Calu3 (cell line): Measurements from ENCODE around the gene MINDY1. TPM values are rescaled to one million over a fixed set of nuclear protein-coding genes. Genes with fewer than 3 reads are reported as not detected.

Experiments
- BruUV-seq: library from RNA; stranded (reverse); fragments of 400-500 nt; replicated peaks from 2 replicates; lab custom pipeline; 2021; lab: Mats Ljungman, UMichigan
- CTCF ChIA-PET: fragments of 300-600 bp; sonication (Branson Sonifier 250); formaldehyde crosslinking; loops from one replicate; lab custom pipeline; 2022; ENCODE audit warnings: antibody characterized with exemption; lab: Charles Lee
- DNase-seq: peaks from one replicate; pipeline ENCODE4 v3.0.0; 2022
- H3K27ac Mint-ChIP-seq: one replicate; pipeline ENCODE4 v1.8.0; 2022; ENCODE audit warnings: mixed read lengths; ENCODE audit not compliant: unreplicated experiment
- H3K27me3 Mint-ChIP-seq: one replicate; pipeline ENCODE4 v1.8.0; 2022; ENCODE audit warnings: mixed read lengths; ENCODE audit not compliant: unreplicated experiment
- H3K36me3 Mint-ChIP-seq: one replicate; pipeline ENCODE4 v1.8.0; 2022; ENCODE audit warnings: mild to moderate bottlenecking, moderate library complexity, mixed read lengths; ENCODE audit not compliant: insufficient read depth, unreplicated experiment
- H3K4me1 Mint-ChIP-seq: one replicate; pipeline ENCODE4 v1.8.0; 2022; ENCODE audit warnings: mild to moderate bottlenecking, low read depth, mixed read lengths; ENCODE audit not compliant: unreplicated experiment
- H3K4me3 Mint-ChIP-seq: one replicate; pipeline ENCODE4 v1.8.0; 2022; ENCODE audit warnings: mild to moderate bottlenecking, low read depth, moderate library complexity, mixed read lengths; ENCODE audit not compliant: unreplicated experiment
- H3K9me3 Mint-ChIP-seq: one replicate; pipeline ENCODE4 v1.8.0; 2022; ENCODE audit warnings: low read depth, mixed read lengths; ENCODE audit not compliant: unreplicated experiment
- intact Hi-C: fragments of 100-400 bp; cut with micrococcal nuclease; formaldehyde crosslinking; loops from one replicate; pipeline ENCODE4 v1.10.0; 2022; ENCODE audit not compliant: unreplicated experiment
- total RNA-seq: library from RNA; stranded (reverse); gene quantifications from 2 replicates; pipeline ENCODE4 v1.2.3, GENCODE V29; 2022
- TF ChIP-seq, protein P1 (sequence below): fragments of 200-600 bp; IDR thresholded peaks from one replicate; pipeline ENCODE4 v1.8.0; 2022; ENCODE audit warnings: antibody characterized with exemption; ENCODE audit not compliant: unreplicated experiment

MINDY1 gene
- total RNA-seq, 1 experiment from 2014 or later = 17.6 TPM

DNA sequence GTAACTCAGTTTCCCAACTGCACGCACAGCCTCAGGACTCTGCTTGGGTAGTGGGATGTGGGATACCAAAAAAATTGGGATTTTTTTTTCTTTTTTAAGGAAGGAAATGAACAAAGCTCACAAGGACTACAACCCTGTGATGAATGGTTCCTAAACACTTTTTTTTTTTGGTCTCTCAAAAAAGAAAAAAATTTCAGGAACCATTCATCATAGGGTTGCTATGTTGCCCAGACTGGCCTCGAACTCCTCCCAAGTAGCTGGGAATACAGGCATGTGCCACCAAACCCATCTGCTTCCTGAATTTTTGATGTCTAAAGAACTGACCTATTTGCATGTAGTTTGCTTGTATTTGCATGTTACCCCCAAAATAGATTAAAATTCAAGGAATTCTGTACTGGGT lies 6.8 kb downstream of the MINDY1 start:
- intact Hi-C loops = no loop called here
- peaks cover 11% of the 10 kb centered on the region for H3K36me3 Mint-ChIP-seq
- H3K27me3 Mint-ChIP-seq = no peaks in the 10 kb centered on the region
- CTCF ChIA-PET = no interaction called here
- H3K4me3 Mint-ChIP-seq = no peak overlapping the region
- TF ChIP-seq, protein P1, sequence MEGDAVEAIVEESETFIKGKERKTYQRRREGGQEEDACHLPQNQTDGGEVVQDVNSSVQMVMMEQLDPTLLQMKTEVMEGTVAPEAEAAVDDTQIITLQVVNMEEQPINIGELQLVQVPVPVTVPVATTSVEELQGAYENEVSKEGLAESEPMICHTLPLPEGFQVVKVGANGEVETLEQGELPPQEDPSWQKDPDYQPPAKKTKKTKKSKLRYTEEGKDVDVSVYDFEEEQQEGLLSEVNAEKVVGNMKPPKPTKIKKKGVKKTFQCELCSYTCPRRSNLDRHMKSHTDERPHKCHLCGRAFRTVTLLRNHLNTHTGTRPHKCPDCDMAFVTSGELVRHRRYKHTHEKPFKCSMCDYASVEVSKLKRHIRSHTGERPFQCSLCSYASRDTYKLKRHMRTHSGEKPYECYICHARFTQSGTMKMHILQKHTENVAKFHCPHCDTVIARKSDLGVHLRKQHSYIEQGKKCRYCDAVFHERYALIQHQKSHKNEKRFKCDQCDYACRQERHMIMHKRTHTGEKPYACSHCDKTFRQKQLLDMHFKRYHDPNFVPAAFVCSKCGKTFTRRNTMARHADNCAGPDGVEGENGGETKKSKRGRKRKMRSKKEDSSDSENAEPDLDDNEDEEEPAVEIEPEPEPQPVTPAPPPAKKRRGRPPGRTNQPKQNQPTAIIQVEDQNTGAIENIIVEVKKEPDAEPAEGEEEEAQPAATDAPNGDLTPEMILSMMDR = no peak
- DNase-seq = no peak
- no peak overlapping the region for H3K27ac Mint-ChIP-seq
- H3K4me1 Mint-ChIP-seq = no peaks in the 10 kb centered on the region
- BruUV-seq = no TSS peak
- H3K9me3 Mint-ChIP-seq = no peaks in the 10 kb centered on the region

DNA sequence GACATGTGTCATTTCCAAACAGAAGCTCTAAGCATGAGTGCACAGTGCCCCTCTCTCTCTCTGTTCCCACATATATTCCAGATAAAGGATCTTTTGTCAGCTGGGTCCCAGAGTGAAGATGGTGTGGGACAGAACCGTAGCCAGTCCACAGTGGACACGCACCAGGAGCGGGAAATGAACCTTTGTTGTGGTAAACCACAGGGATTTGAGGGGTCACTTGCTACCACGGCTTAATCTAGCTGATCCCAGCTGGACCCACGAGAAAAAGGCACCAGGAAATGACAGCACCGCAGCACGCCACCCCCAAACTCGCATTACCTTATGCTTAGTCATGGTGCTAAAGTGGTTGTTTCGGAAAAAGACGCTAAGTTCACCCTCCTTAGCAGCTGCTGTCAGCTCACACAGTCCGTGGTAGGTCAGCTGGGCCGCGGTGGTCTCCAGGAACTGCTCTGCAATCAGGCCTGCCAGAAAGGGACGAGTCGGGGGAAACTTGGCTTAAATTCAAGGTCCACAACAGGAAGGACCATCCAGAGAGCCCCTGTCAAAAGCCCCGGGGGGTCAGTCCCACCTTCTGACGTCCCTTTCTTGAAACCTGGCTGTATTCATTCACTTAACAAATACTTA lies 7.5 kb downstream of the MINDY1 start:
- Mint-ChIP-seq H3K4me1 (no peaks in the 10 kb centered on the region), H3K36me3 (peaks cover 17% of the 10 kb centered on the region), H3K9me3 (no peaks in the 10 kb centered on the region), H3K27me3 (no peaks in the 10 kb centered on the region), H3K27ac (no peak overlapping the region), H3K4me3 (no peak overlapping the region)
- DNase-seq = no peak
- intact Hi-C loops = no loop called here
- TF ChIP-seq, protein P1 = no peak
- CTCF ChIA-PET = no interaction called here
- no TSS peak for BruUV-seq

DNA sequence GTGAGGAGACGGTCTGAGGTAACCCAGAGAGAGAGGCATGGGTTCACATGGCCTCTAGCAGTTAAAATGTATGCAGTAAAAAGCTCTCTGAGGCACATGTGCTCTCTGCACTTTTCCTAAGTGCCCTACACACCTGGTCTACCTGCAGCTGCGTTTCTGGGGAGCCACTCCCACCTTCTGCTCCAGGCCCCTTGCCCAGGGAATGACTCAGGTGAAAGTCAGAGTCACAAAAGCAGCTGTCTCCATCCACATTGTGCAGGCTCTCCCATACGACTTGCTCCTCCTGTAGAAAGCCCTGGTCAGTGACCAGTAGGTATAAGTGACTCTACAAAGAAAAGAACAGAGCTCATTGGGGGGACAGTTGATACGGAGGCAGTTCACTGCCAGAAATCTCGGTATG lies 8.8 kb downstream of the MINDY1 start:
- BruUV-seq = no TSS peak
- H3K27me3 Mint-ChIP-seq = no peaks in the 10 kb centered on the region
- H3K4me1 Mint-ChIP-seq = no peaks in the 10 kb centered on the region
- TF ChIP-seq, protein P1 = no peak
- H3K36me3 Mint-ChIP-seq = peaks cover 17% of the 10 kb centered on the region
- H3K4me3 Mint-ChIP-seq = no peak overlapping the region
- H3K9me3 Mint-ChIP-seq = no peaks in the 10 kb centered on the region
- intact Hi-C loops = no loop called here
- H3K27ac Mint-ChIP-seq = no peak overlapping the region
- CTCF ChIA-PET = interaction anchor here (1.1 kb wide), 1 partner anchor 8 kb away, joined by 3 read pairs; the partner anchor contains the start of gene MINDY1
- DNase-seq = no peak

DNA sequence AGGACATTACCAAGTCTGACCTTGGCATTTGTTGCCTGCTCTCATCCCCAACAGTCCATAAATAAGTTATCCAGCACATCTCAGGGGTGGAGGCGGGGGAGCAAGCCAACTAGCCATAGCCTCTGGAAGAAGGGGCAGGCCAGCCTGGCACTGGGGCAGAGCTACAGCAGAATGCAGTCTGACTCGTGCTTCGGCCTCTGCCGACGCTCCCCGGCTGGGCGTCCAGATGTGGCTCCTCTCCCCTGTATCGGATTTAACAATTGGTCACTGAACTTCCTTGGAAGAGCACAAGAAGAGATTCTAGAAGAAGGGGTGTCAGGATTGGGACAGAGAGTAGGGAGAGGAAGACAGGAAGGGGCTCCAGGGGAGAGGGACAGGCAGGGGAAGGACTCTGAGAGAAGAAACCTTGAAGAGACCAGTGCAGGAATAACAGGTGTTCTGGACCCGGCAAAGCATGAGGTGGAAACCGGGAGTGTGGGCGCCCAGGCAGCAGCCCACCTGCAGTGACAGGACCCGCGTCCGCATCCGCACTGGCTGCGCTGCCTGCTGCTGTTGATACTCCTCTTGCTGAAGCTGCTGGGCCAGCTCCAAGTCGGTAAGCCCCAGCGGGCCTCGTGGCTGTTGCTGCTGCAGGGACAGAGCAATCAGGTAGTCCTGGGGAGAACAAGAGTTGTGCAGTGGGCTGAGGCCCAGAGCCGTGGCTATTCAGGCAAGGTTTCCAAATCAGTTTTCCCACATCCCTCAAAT lies 9.4 kb downstream of the MINDY1 start:
- no peak for DNase-seq
- no peaks in the 10 kb centered on the region for H3K27me3 Mint-ChIP-seq
- CTCF ChIA-PET = interaction anchor here (0.6 to 2.1 kb wide), 3 partner anchors 9 to 581 kb away, joined by 3 to 26 read pairs (median 3); partner anchors contain the start of gene MINDY1
- TF ChIP-seq, protein P1 = no peak
- H3K27ac Mint-ChIP-seq = no peak overlapping the region
- no peaks in the 10 kb centered on the region for H3K4me1 Mint-ChIP-seq
- H3K9me3 Mint-ChIP-seq = no peaks in the 10 kb centered on the region
- no peak overlapping the region for H3K4me3 Mint-ChIP-seq
- intact Hi-C loops = no loop called here
- H3K36me3 Mint-ChIP-seq = peaks cover 17% of the 10 kb centered on the region
- no TSS peak for BruUV-seq
